Heart left ventricle (tissue), 16 donors: ENCODE data around the gene VSTM2L. TPM values are rescaled to one million over a fixed set of nuclear protein-coding genes. Genes with fewer than 3 reads are reported as not detected.
"Not testable (repeated sequence)": the region's sequence is repeated elsewhere in the genome, so short reads cannot be mapped to it uniquely, and the experiment has no call there.

ENCODE experiments used
- ATAC-seq, 4 donors: fragments of 200-7000 bp; cut with Tn5 transposase; one replicate each; pipeline ENCODE4 v1.9.1; 2020 to 2022; ENCODE audit warnings: moderate library complexity in 4 of 4, mild to moderate bottlenecking in 3 of 4, moderate number of reproducible peaks in 1 of 4
- DNase-seq, 5 donors: peaks; one replicate each; pipeline ENCODE4 v3.0.0-alpha.2; 2020
- H3K27ac ChIP-seq, 12 donors: fragments of 200-600 bp; sonication (generic) in 4 of 12; one replicate each; pipeline versions ENCODE4 v1.5.0 to v1.8.0; 2016 to 2022; ENCODE audit warnings: mild to moderate bottlenecking in 2 of 12
- H3K27me3 ChIP-seq, 9 donors: fragments of 200-600 bp; sonication (generic) in 2 of 9; one replicate each; pipeline versions ENCODE4 v1.5.1 to v1.8.0; 2016 to 2022; ENCODE audit warnings: mild to moderate bottlenecking in 3 of 9
- H3K36me3 ChIP-seq, 9 donors: fragments of 200-600 bp; sonication (generic) in 2 of 9; one replicate each; pipeline versions ENCODE4 v1.5.0 to v1.8.0; 2018 to 2022; ENCODE audit warnings: mild to moderate bottlenecking in 2 of 9
- H3K4me1 ChIP-seq, 12 donors: fragments of 200-600 bp; sonication (generic) in 4 of 12; one replicate each; pipeline versions ENCODE4 v1.5.0 to v1.8.0; 2016 to 2022; ENCODE audit warnings: mild to moderate bottlenecking in 3 of 12
- H3K4me3 ChIP-seq, 12 donors: fragments of 200-600 bp; sonication (generic) in 4 of 12; one replicate each; pipeline versions ENCODE4 v1.5.0 to v1.8.0; 2017 to 2022; ENCODE audit warnings: mild to moderate bottlenecking in 9 of 12, moderate library complexity in 4 of 12
- H3K9me3 ChIP-seq, 12 donors: fragments of 200-600 bp; sonication (generic) in 4 of 12; one replicate each; pipeline versions ENCODE4 v1.5.0 to v1.8.0; 2016 to 2022; ENCODE audit warnings: mild to moderate bottlenecking in 1 of 12
- POLR2A ChIP-seq, 2 donors: fragments of 450-650 bp; IDR thresholded peaks; one replicate each; pipeline ENCODE4 v1.6.1; 2017; ENCODE audit warnings: antibody characterized with exemption in 2 of 2, mild to moderate bottlenecking in 2 of 2, moderate library complexity in 2 of 2
- WGBS, 4 donors: extraction: QIAGEN DNeasy Blood & Tissue Kit in 2 of 4; methylation state at CpG; one replicate each; pipeline versions ENCODE4 v1.1.5 to v1.1.7; 2013 to 2018; 5-methylcytosine and 5-hydroxymethylcytosine counted together
- intact Hi-C, 10 donors: fragments of 100-400 bp; cut with DNase I; formaldehyde crosslinking; loops; one replicate each; pipeline versions ENCODE4 v1.11.1 to v1.14.2; 2022
- polyA plus RNA-seq, 2 donors: library from polyadenylated mRNA; stranded (reverse); fragments of 200-250 nt; gene quantifications; one replicate each; pipeline ENCODE4 v1.2.3, GENCODE V29; 2013
- total RNA-seq, 9 donors: library from RNA; depleted of rRNA in 2 of 9; stranded (reverse); fragments of >200 nt in 2 of 9; fragmentation: NEBNext Ultra II Directional in 3 of 9; extraction: Animal tissue kit (Norgen Biotek cat#: 25700) in 3 of 9; gene quantifications; one replicate each; pipeline versions ENCODE4 v1.1.0 to v1.2.4, GENCODE V29; 2016 to 2023
- TF ChIP-seq, protein P1 (sequence below), 12 donors: fragments of 200-600 bp; sonication (generic) in 4 of 12; IDR thresholded peaks; one replicate each; pipeline versions ENCODE4 v1.5.0 to v1.8.0; 2018 to 2022; ENCODE audit warnings: antibody characterized with exemption in 12 of 12, mild to moderate bottlenecking in 5 of 12
- donor health status: ischemic (EF 13 %, LVEDD 7.1; RV severe dilation, severe dysfunction).
- donor health status: healthy with polysubstance abuse.
- donor health status: DM: no; HTN: yes; CAD: no.
- donor health status: DM: no; HTN: no; CAD: no.
- donor health status: ischemic (EF 25% LVEDD 6.9; RV normal size, moderate dysfunction).
- donor health status: ischemic (EF 25% LVEDD 5.7; RV mildly dilated, moderate dysfunction).
- donor health status: healthy.
- donor health status: DM: yes; HTN: yes; CAD: no.
- donor health status: ischemic (EF 35%, LVEDD 5.7; RV mildly dilated, moderate dysfunction).
- donor health status: nonischemic (EF 11% LVEDD 7.7; RV severe dilation, severe dysfunction).
- donor health status: DM: yes; HTN: yes; CAD: no.
- donor health status: PGD.
- donor health status: ischemic (EF 29% LVEDD 5.4; RV normal size, mild dysfunction).
- donor health status: nonischemic (EF 23%, LVEDD 6.1; RV moderate dilation, normal function).

VSTM2L gene
- total and polyA plus RNA-seq, 11 donors, result 3.7 to 49.5 (median 17.4) TPM

- intact Hi-C loops, result no loop called here
- H3K27ac ChIP-seq, result no peak overlapping the region
Observed at GRCh38 chr20:37956107-37956585, 53.2 kb downstream of the VSTM2L start.

DNA sequence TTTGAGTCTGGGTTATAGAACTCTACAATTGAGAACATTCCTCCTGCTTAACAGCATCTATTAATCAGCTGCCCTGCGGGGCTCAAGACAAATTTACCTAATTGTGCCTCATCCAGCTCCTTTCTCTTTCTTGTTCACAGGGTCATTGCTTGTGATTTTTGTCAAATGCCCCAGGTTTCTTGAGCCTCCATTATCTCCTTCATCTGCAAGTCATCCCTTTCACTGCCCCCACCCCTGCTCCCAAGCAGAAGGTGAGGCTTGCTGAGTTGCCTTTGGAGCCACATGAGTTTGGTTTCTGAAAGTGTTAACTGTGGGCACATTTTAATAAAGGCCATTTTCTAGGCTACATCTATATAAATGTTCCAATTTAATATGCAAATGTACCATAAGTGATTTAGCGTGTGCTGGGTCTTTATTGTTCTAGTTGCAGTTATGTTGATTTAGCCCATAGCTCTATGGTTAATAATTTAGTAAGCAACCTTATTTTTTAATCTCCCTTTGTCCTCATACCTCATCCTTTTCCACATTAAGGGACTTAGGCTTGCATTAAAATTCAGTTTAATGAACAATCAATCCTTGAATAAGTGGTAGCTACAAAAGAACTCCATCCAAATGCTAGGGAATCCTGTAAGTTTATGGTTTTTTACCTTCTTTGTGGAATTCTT, 56.1 kb downstream of the VSTM2L start:
- Histone ChIP-seq H3K27me3 (no peaks in the 10 kb centered on the region), H3K9me3 (peaks cover 0 to 29% (median 0%) of the 10 kb centered on the region in 12 donors), H3K27ac (no peak overlapping the region), H3K36me3 (no peaks in the 10 kb centered on the region), H3K4me1 (no peaks in the 10 kb centered on the region), H3K4me3 (no peak overlapping the region)
- DNase-seq (no peak), ATAC-seq (no peak)
- intact Hi-C loops, result no loop called here
- TF ChIP-seq POLR2A (IDR thresholded peaks at IDR 0.05), result no peak
- TF ChIP-seq, protein P1, sequence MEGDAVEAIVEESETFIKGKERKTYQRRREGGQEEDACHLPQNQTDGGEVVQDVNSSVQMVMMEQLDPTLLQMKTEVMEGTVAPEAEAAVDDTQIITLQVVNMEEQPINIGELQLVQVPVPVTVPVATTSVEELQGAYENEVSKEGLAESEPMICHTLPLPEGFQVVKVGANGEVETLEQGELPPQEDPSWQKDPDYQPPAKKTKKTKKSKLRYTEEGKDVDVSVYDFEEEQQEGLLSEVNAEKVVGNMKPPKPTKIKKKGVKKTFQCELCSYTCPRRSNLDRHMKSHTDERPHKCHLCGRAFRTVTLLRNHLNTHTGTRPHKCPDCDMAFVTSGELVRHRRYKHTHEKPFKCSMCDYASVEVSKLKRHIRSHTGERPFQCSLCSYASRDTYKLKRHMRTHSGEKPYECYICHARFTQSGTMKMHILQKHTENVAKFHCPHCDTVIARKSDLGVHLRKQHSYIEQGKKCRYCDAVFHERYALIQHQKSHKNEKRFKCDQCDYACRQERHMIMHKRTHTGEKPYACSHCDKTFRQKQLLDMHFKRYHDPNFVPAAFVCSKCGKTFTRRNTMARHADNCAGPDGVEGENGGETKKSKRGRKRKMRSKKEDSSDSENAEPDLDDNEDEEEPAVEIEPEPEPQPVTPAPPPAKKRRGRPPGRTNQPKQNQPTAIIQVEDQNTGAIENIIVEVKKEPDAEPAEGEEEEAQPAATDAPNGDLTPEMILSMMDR (IDR thresholded peaks at IDR 0.05), result no peak
- 86 to 96% (median 93%) methylated on average over 2 of the region's 2 CpGs for WGBS, 4 donors

More at GRCh38 chr20:37956107-37956585, 53.2 kb downstream of the VSTM2L start:
- ATAC-seq (no peak), DNase-seq (no peak)
- TF ChIP-seq POLR2A (IDR thresholded peaks at IDR 0.05), result no peak
- TF ChIP-seq, protein P1 (IDR thresholded peaks at IDR 0.05), result no peak
- Histone ChIP-seq H3K9me3 (peaks cover 0 to 27% (median 0%) of the 10 kb centered on the region in 12 donors), H3K4me1 (no peaks in the 10 kb centered on the region), H3K36me3 (no peaks in the 10 kb centered on the region), H3K4me3 (no peak overlapping the region), H3K27me3 (no peaks in the 10 kb centered on the region)
- WGBS, 4 donors, result 50 to 65% (median 55%) methylated on average over 3 of the region's 3 CpGs

DNA sequence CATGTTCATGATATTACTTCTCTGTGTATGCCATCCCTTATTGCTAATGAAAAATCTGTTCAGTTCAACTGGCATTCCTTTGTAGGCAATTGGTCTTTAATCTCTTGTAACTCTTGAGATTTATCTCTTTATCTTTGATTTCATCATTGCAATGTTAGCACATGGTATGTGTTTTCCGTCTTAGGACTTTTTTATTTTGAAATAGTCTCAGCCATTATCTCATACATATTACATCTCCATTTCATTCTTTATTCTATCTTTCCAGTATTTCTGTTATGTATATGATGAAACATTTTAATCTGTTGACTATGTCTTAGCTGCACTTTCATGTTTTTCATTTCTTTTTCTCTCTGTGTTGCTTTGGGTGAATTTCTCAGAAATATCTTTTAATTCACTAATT, 58.1 kb downstream of the VSTM2L start:
- Histone ChIP-seq H3K9me3 (peaks cover 0 to 32% (median 0%) of the 10 kb centered on the region in 12 donors), H3K4me3 (no peak overlapping the region), H3K27ac (no peak overlapping the region), H3K27me3 (no peaks in the 10 kb centered on the region), H3K4me1 (no peaks in the 10 kb centered on the region), H3K36me3 (no peaks in the 10 kb centered on the region)
- intact Hi-C loops, result no loop called here
- ATAC-seq, result no peak
- TF ChIP-seq, protein P1 (IDR thresholded peaks at IDR 0.05), result no peak
- no peak for TF ChIP-seq POLR2A (IDR thresholded peaks at IDR 0.05)
- DNase-seq, result no peak
- 85 to 94% (median 90%) methylated on average over 1 of the region's 1 CpG for WGBS, 4 donors

DNA sequence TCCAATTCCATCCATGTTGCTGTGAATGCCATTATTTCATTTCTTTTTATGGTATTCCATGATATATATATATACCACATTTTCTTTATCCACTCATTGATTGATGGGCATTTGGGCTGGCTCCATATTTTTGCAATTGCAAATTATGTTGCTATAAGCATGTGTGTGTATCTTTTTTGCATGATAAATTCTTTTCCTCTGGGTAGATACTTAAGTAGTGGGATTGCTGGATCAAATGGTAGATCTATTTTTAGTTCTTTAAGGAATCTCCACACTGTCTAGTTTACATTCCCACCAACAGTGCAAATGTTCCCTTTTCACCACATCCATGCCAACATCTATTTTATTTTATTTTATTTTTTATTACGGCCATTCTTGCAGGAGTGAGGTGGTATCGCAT, 60.6 kb downstream of the VSTM2L start:
- H3K27ac ChIP-seq, H3K27me3 ChIP-seq, H3K4me1 ChIP-seq, DNase-seq, H3K4me3 ChIP-seq, ATAC-seq, intact Hi-C loops, H3K36me3 ChIP-seq: not testable (repeated sequence)
- WGBS, 4 donors, result 90 to 96% (median 93%) methylated on average over 2 of the region's 2 CpGs
- peaks cover 0 to 54% (median 7%) of the 10 kb centered on the region in 12 donors for H3K9me3 ChIP-seq
